Measurements from ENCODE around the gene EEA1. TPM values are rescaled to one million over a fixed set of nuclear protein-coding genes. Genes with fewer than 3 reads are reported as not detected.

The EEA1 gene
- total and polyA plus RNA-seq, 10 of the 15 experiments (the other 5 are each of a cell fraction or from before 2014, with no cell fraction given), result 5.5 to 40.3 (median 13.5) TPM

DNA sequence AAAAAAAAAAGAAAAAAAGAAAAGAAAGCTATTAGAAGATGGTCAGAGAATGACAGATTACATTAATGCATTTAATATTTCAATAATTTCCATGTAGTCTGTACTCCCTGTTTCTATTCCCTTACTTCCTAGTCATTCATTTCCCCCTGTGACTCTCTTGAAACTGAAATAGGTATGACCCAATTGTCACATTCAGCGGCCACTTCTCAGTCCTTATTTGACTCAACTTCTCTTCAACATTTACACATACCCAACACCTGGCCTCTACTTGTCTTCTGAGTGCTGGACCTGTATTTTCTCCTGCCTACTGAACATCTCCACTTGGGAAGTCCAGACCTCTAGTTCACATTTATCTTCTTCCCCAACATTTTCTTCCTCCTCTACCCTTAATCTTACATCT is 7.2 kb downstream of the EEA1 start (continued):
- TF ChIP-seq, protein P1, sequence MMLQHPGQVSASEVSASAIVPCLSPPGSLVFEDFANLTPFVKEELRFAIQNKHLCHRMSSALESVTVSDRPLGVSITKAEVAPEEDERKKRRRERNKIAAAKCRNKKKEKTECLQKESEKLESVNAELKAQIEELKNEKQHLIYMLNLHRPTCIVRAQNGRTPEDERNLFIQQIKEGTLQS (IDR thresholded peaks at IDR 0.05; ENCODE audit: borderline replicate concordance, extremely low read depth, low read depth, low read length), result no peak
- no peak for TF ChIP-seq TCF7 (IDR thresholded peaks at IDR 0.05; ENCODE audit: borderline replicate concordance)
- TF ChIP-seq RAD21 (IDR thresholded peaks at IDR 0.05; ENCODE audit: insufficient read depth, low read depth, low read length), result no peak
- TF ChIP-seq, protein P2, sequence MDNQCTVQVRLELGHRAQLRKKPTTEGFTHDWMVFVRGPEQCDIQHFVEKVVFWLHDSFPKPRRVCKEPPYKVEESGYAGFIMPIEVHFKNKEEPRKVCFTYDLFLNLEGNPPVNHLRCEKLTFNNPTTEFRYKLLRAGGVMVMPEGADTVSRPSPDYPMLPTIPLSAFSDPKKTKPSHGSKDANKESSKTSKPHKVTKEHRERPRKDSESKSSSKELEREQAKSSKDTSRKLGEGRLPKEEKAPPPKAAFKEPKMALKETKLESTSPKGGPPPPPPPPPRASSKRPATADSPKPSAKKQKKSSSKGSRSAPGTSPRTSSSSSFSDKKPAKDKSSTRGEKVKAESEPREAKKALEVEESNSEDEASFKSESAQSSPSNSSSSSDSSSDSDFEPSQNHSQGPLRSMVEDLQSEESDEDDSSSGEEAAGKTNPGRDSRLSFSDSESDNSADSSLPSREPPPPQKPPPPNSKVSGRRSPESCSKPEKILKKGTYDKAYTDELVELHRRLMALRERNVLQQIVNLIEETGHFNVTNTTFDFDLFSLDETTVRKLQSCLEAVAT (IDR thresholded peaks at IDR 0.05), result no peak
- TF ChIP-seq, protein P3, sequence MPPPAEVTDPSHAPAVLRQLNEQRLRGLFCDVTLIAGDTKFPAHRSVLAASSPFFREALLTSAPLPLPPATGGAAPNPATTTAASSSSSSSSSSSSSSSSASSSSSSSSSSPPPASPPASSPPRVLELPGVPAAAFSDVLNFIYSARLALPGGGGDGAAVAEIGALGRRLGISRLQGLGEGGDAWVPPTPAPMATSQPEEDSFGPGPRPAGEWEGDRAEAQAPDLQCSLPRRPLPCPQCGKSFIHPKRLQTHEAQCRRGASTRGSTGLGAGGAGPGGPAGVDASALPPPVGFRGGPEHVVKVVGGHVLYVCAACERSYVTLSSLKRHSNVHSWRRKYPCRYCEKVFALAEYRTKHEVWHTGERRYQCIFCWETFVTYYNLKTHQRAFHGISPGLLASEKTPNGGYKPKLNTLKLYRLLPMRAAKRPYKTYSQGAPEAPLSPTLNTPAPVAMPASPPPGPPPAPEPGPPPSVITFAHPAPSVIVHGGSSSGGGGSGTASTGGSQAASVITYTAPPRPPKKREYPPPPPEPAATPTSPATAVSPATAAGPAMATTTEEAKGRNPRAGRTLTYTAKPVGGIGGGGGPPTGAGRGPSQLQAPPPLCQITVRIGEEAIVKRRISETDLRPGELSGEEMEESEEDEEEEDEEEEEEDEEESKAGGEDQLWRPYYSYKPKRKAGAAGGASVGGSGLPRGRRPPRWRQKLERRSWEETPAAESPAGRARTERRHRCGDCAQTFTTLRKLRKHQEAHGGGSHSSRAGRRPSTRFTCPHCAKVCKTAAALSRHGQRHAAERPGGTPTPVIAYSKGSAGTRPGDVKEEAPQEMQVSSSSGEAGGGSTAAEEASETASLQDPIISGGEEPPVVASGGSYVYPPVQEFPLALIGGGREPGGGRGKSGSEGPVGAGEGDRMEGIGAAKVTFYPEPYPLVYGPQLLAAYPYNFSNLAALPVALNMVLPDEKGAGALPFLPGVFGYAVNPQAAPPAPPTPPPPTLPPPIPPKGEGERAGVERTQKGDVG (CRISPR knock-in tag; IDR thresholded peaks at IDR 0.05), result no peak
- peak; percentile 80; the same call in 1 of the 2 replicates for TF ChIP-seq FOXM1 (IDR thresholded peaks at IDR 0.05; ENCODE audit: low read depth, low read length)
- TF ChIP-seq, protein P4, sequence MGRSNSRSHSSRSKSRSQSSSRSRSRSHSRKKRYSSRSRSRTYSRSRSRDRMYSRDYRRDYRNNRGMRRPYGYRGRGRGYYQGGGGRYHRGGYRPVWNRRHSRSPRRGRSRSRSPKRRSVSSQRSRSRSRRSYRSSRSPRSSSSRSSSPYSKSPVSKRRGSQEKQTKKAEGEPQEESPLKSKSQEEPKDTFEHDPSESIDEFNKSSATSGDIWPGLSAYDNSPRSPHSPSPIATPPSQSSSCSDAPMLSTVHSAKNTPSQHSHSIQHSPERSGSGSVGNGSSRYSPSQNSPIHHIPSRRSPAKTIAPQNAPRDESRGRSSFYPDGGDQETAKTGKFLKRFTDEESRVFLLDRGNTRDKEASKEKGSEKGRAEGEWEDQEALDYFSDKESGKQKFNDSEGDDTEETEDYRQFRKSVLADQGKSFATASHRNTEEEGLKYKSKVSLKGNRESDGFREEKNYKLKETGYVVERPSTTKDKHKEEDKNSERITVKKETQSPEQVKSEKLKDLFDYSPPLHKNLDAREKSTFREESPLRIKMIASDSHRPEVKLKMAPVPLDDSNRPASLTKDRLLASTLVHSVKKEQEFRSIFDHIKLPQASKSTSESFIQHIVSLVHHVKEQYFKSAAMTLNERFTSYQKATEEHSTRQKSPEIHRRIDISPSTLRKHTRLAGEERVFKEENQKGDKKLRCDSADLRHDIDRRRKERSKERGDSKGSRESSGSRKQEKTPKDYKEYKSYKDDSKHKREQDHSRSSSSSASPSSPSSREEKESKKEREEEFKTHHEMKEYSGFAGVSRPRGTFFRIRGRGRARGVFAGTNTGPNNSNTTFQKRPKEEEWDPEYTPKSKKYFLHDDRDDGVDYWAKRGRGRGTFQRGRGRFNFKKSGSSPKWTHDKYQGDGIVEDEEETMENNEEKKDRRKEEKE (IDR thresholded peaks at IDR 0.05), result no peak
- TF ChIP-seq SIX5 (IDR thresholded peaks at IDR 0.05; ENCODE audit: low read depth, low read length, severe bottlenecking), result no peak
- no peak for TF ChIP-seq STAT1 (conservative IDR thresholded peaks at IDR 0.05)
- TF ChIP-seq, protein P5, sequence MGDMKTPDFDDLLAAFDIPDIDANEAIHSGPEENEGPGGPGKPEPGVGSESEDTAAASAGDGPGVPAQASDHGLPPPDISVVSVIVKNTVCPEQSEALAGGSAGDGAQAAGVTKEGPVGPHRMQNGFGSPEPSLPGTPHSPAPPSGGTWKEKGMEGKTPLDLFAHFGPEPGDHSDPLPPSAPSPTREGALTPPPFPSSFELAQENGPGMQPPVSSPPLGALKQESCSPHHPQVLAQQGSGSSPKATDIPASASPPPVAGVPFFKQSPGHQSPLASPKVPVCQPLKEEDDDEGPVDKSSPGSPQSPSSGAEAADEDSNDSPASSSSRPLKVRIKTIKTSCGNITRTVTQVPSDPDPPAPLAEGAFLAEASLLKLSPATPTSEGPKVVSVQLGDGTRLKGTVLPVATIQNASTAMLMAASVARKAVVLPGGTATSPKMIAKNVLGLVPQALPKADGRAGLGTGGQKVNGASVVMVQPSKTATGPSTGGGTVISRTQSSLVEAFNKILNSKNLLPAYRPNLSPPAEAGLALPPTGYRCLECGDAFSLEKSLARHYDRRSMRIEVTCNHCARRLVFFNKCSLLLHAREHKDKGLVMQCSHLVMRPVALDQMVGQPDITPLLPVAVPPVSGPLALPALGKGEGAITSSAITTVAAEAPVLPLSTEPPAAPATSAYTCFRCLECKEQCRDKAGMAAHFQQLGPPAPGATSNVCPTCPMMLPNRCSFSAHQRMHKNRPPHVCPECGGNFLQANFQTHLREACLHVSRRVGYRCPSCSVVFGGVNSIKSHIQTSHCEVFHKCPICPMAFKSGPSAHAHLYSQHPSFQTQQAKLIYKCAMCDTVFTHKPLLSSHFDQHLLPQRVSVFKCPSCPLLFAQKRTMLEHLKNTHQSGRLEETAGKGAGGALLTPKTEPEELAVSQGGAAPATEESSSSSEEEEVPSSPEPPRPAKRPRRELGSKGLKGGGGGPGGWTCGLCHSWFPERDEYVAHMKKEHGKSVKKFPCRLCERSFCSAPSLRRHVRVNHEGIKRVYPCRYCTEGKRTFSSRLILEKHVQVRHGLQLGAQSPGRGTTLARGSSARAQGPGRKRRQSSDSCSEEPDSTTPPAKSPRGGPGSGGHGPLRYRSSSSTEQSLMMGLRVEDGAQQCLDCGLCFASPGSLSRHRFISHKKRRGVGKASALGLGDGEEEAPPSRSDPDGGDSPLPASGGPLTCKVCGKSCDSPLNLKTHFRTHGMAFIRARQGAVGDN (IDR thresholded peaks at IDR 0.05), result no peak
- peak; percentile 89; the same call in 1 of the 2 replicates for TF ChIP-seq NFIC (IDR thresholded peaks at IDR 0.05; ENCODE audit: low read depth, low read length)
- peak; percentile 96 for TF ChIP-seq JUNB (IDR thresholded peaks at IDR 0.05)
- no peak for TF ChIP-seq CEBPB (IDR thresholded peaks at IDR 0.05; ENCODE audit: borderline replicate concordance in 1 of 2, low read depth in 2 of 2, low read length in 2 of 2)
- no peak for TF ChIP-seq WRNIP1 (IDR thresholded peaks at IDR 0.05; ENCODE audit: borderline replicate concordance, low read depth, low read length)
- peak; percentile 58; the same call in 1 of the 2 replicates for TF ChIP-seq ZBED1 (IDR thresholded peaks at IDR 0.05; ENCODE audit: borderline replicate concordance)
- no peak for TF ChIP-seq NR2C1 (IDR thresholded peaks at IDR 0.05)
- peak; percentile 53; the same call in 1 of the 2 replicates for TF ChIP-seq MTA2 (IDR thresholded peaks at IDR 0.05; ENCODE audit: low read depth)
- TF ChIP-seq SUZ12 (IDR thresholded peaks at IDR 0.05; ENCODE audit: unreplicated experiment), result no peak
